HEK293T (cell line): Measurements from ENCODE around the gene SLC38A1.

Experiments
- ARNT ChIP-seq: fragments of 450-650 bp; IDR thresholded peaks from 2 replicates; pipeline ENCODE4 v1.6.1; 2017; ENCODE audit warnings: mild to moderate bottlenecking
- FOXA1 ChIP-seq: fragments of 450-650 bp; IDR thresholded peaks from 2 replicates; pipeline ENCODE4 v1.6.1; 2016; ENCODE audit warnings: mild to moderate bottlenecking
- FOXM1 ChIP-seq: fragments of 450-650 bp; IDR thresholded peaks from 2 replicates; pipeline ENCODE4 v1.6.1; 2017; ENCODE audit warnings: mild to moderate bottlenecking, borderline replicate concordance
- L3MBTL2 ChIP-seq: fragments of 450-650 bp; conservative IDR thresholded peaks from 2 replicates; pipeline ENCODE4 v1.6.1; 2016; ENCODE audit warnings: mild to moderate bottlenecking
- LEF1 ChIP-seq: fragments of 450-650 bp; IDR thresholded peaks from 2 replicates; pipeline ENCODE4 v1.6.1; 2017; ENCODE audit warnings: mild to moderate bottlenecking, borderline replicate concordance
- NFRKB ChIP-seq: fragments of 450-650 bp; IDR thresholded peaks from 2 replicates; pipeline ENCODE4 v1.6.1; 2016; ENCODE audit warnings: mild to moderate bottlenecking, moderate library complexity
- PKNOX1 ChIP-seq: fragments of 450-650 bp; IDR thresholded peaks from 2 replicates; pipeline ENCODE4 v1.6.1; 2016
- SP1 ChIP-seq: fragments of 450-650 bp; IDR thresholded peaks from 2 replicates; pipeline ENCODE4 v1.6.1; 2017
- TARDBP ChIP-seq: fragments of 450-650 bp; IDR thresholded peaks from 2 replicates; pipeline ENCODE4 v1.6.1; 2016

- no peak for TF ChIP-seq L3MBTL2
- TF ChIP-seq NFRKB, result no peak
- TF ChIP-seq LEF1, result no peak
- no peak for TF ChIP-seq TARDBP
- no peak for TF ChIP-seq FOXM1
- no peak for TF ChIP-seq PKNOX1
- no peak for TF ChIP-seq ARNT
- TF ChIP-seq SP1, result no peak
- no peak for TF ChIP-seq FOXA1
Measured at GRCh38 chr12:46223047-46223446, 45.8 kb downstream of the SLC38A1 start.
